K562 (cell line): ENCODE data around the gene ACP5. TPM values are rescaled to one million over a fixed set of nuclear protein-coding genes. Genes with fewer than 3 reads are reported as not detected.

Experiments used
- CGGBP1 ChIP-seq: fragments of 250-450 bp; sonication (Bioruptor Pico); IDR thresholded peaks from 2 replicates; pipeline ENCODE4 v1.9.0; 2021; ENCODE audit warnings: mild to moderate bottlenecking
- CHCHD3 ChIP-seq: fragments of 250-450 bp; sonication (Bioruptor Pico); IDR thresholded peaks from 2 replicates; pipeline ENCODE4 v2.1.2; 2022; ENCODE audit warnings: mild to moderate bottlenecking
- DNMT1 ChIP-seq: fragments of 450-650 bp; IDR thresholded peaks from 2 replicates; pipeline ENCODE4 v1.6.1; 2016; ENCODE audit warnings: antibody characterized with exemption, mild to moderate bottlenecking
- ELF1 ChIP-seq: fragments of 200-800 bp; sonication (Bioruptor generic); IDR thresholded peaks from 2 replicates; pipeline ENCODE4 v1.6.1; 2016; ENCODE audit warnings: missing genetic modification characterization, missing compliant biosample characterization
- KAT2B ChIP-seq: IDR thresholded peaks from one replicate; pipeline ENCODE4 v1.6.1; 2012; ENCODE audit warnings: low read depth, mild to moderate bottlenecking, control low read depth, inconsistent platforms, low read length, moderate library complexity
- MTA2 ChIP-seq: fragments of 450-650 bp; IDR thresholded peaks from 2 replicates; pipeline ENCODE4 v1.6.1; 2016; ENCODE audit warnings: low read depth
- MXD1 ChIP-seq: fragments of 250-450 bp; sonication (Bioruptor Pico); IDR thresholded peaks from 2 replicates; pipeline ENCODE4 v1.8.0; 2021; ENCODE audit warnings: borderline replicate concordance, mild to moderate bottlenecking, moderate library complexity; ENCODE audit not compliant: poor library complexity, severe bottlenecking
- NONO ChIP-seq, 2 experiments: fragments of 200-400 bp in 1 of 2; fragments of 450-650 bp in 1 of 2; formaldehyde crosslinking in 1 of 2; IDR thresholded peaks; 2 replicates each; pipeline ENCODE4 v1.6.1; 2017; ENCODE audit warnings: low read depth in 2 of 2, mild to moderate bottlenecking in 2 of 2, moderate library complexity in 2 of 2, low read length in 1 of 2
- NUFIP1 ChIP-seq: fragments of 450-650 bp; IDR thresholded peaks from 2 replicates; pipeline ENCODE4 v1.6.1; 2018; ENCODE audit not compliant: partially characterized antibody
- REST ChIP-seq, 2 experiments: fragments of 450-650 bp; formaldehyde crosslinking in 1 of 2; IDR thresholded peaks; 2 replicates each; pipeline versions ENCODE4 v1.4.0 to v1.6.1; 2014 to 2020; ENCODE audit warnings: mild to moderate bottlenecking in 2 of 2, borderline replicate concordance in 1 of 2, low read depth in 1 of 2
- SMAD3 ChIP-seq: fragments of 450-650 bp; formaldehyde crosslinking; conservative IDR thresholded peaks from 2 replicates; pipeline ENCODE4 v1.4.0; 2020; ENCODE audit warnings: mild to moderate bottlenecking
- SP1 ChIP-seq: sonication (generic); formaldehyde crosslinking; IDR thresholded peaks from 2 replicates; pipeline ENCODE4 v1.8.1; 2022; ENCODE audit warnings: mild to moderate bottlenecking, missing genetic modification reagents
- SRF ChIP-seq, 2 experiments: fragments of 250-450, 450-650 bp in 1 of 2; sonication (Bioruptor Pico) in 1 of 2; sonication (generic) in 1 of 2; formaldehyde crosslinking; IDR thresholded peaks; 2 replicates each; pipeline versions ENCODE4 v1.5.0 to v1.5.1; 2020 to 2022; ENCODE audit warnings: mild to moderate bottlenecking in 1 of 2, missing genetic modification reagents in 1 of 2
- TEAD2 ChIP-seq: fragments of 450-650 bp; IDR thresholded peaks from 2 replicates; pipeline ENCODE4 v1.6.1; 2016; ENCODE audit warnings: missing genetic modification characterization, control low read depth, missing compliant biosample characterization
- ZNF12 ChIP-seq: sonication (generic); formaldehyde crosslinking; IDR thresholded peaks from 2 replicates; pipeline ENCODE4 v1.4.0; 2020; ENCODE audit warnings: mild to moderate bottlenecking, missing genetic modification reagents
- ZNF274 ChIP-seq: IDR thresholded peaks from 2 replicates; pipeline ENCODE4 v1.6.1; 2011; ENCODE audit warnings: low read depth, mild to moderate bottlenecking, low read length, moderate library complexity, borderline replicate concordance
- ZNF655 ChIP-seq: fragments of 250-450 bp; sonication (Bioruptor Pico); IDR thresholded peaks from 2 replicates; pipeline ENCODE4 v1.5.0; 2021
- polyA plus RNA-seq, 8 experiments: library from polyadenylated mRNA; depleted of rRNA in 4 of 8; stranded (reverse) in 5 of 8; unstranded in 3 of 8; fragments of >200 nt; fragmentation: Nextera tagmentation in 2 of 8; fragmentation: Illumina TruSeq in 1 of 8; extraction: Ambion mirVana in 2 of 8; extraction: Trizol in 1 of 8; gene quantifications; 2 replicates each; pipeline versions ENCODE4 v1.2.1 to v1.2.3, GENCODE V29; 2011 to 2014; ENCODE audit warnings: inconsistent platforms in 1 of 8, missing spikeins in 1 of 8
- total RNA-seq, 7 experiments: library from RNA; depleted of rRNA in 6 of 7; stranded (reverse); fragments of >200 nt in 6 of 7; fragmentation: Illumina TruSeq in 2 of 7; extraction: Trizol in 2 of 7; gene quantifications; 2 replicates each; pipeline versions ENCODE4 v1.2.1 to v1.2.3, GENCODE V29; 2011 to 2021; ENCODE audit warnings: low replicate concordance in 1 of 7

The ACP5 gene
- total and polyA plus RNA-seq, 9 of the 15 experiments (the other 6 are each of a cell fraction or from before 2014, with no cell fraction given): 0.06 to 1.1 (median 0.31) TPM; not detected in 1

GRCh38 chr19:11535792-11536595, 41.5 kb downstream of the ACP5 start (continued):
- TF ChIP-seq ELF1 (tag) (no peak), CGGBP1 (CRISPR knock-in tag) (no peak), SP1 (CRISPR knock-in tag) (peak; percentile 99), SRF (CRISPR knock-in tag; IDR thresholded peaks at IDR 0.05) (peak in 1 of 2 experiments; percentile 89; a peak in 3 of 4 replicates), ZNF655 (CRISPR knock-in tag) (no peak), NUFIP1 (no peak), ZNF274 (no peak), TEAD2 (tag) (no peak), KAT2B (no peak), CHCHD3 (CRISPR knock-in tag) (no peak), DNMT1 (no peak), ZNF12 (CRISPR knock-in tag) (no peak), NONO (IDR thresholded peaks at IDR 0.05; ENCODE audit: low read depth in 2 of 2, low read length in 1 of 2) (peak in 1 of 2 experiments; percentile 82; a peak in 2 of 4 replicates), MXD1 (no peak), SMAD3 (CRISPR knock-in tag) (0 out of 2 replicates have a peak, but pooled peaks have one; percentile 37), REST (IDR thresholded peaks at IDR 0.05; ENCODE audit: borderline replicate concordance) (peak; percentile 53; the same call in 1 of the 2 replicates), REST (CRISPR knock-in tag; IDR thresholded peaks at IDR 0.05; ENCODE audit: low read depth) (peak; percentile 53; the same call in 1 of the 2 replicates), MTA2 (no peak)
